SU-DHL-6 (cell line): ENCODE measurements around the gene NABP1.

Experiments used
- H2AFZ ChIP-seq: fragments of 200-600 bp; sonication (generic); 2 replicates; pipeline ENCODE4 v1.6.1; 2014; ENCODE audit warnings: low read depth, mild to moderate bottlenecking, moderate library complexity, mixed read lengths, antibody characterized with exemption, low read length; ENCODE audit not compliant: severe bottlenecking
- H3F3A ChIP-seq: fragments of 200-600 bp; shearing (Covaris generic); 2 replicates; pipeline ENCODE4 v1.6.0; 2016; ENCODE audit warnings: antibody characterized with exemption, mild to moderate bottlenecking; ENCODE audit not compliant: insufficient read depth
- H3K27ac ChIP-seq: fragments of 200-600 bp; sonication (generic); 2 replicates; pipeline ENCODE4 v1.5.1; 2016; ENCODE audit warnings: low read depth, mild to moderate bottlenecking, low read length, moderate library complexity, mixed read lengths
- H3K27me3 ChIP-seq: fragments of 200-600 bp; sonication (generic), shearing (Covaris generic); 2 replicates; pipeline ENCODE4 v1.6.0; 2014; ENCODE audit warnings: mild to moderate bottlenecking, low read length
- H3K36me3 ChIP-seq: fragments of 200-600 bp; sonication (generic); 2 replicates; pipeline ENCODE4 v1.6.1; 2014; ENCODE audit warnings: mild to moderate bottlenecking, low read length, mixed read lengths
- H3K4me2 ChIP-seq: fragments of 300-600, 200-600 bp; shearing (Covaris generic), sonication (generic); 2 replicates; pipeline ENCODE4 v1.6.0; 2014; ENCODE audit warnings: low read length, low read depth, mild to moderate bottlenecking; ENCODE audit not compliant: poor library complexity, severe bottlenecking
- H3K4me3 ChIP-seq: fragments of 200-600 bp; sonication (generic); 2 replicates; pipeline ENCODE4 v1.5.1; 2014; ENCODE audit warnings: antibody characterized with exemption, low read length, mild to moderate bottlenecking, mixed read lengths; ENCODE audit not compliant: insufficient read depth, poor library complexity, severe bottlenecking
- H3K79me2 ChIP-seq: fragments of 200-600 bp; sonication (generic); 2 replicates; pipeline ENCODE4 v1.6.1; 2014; ENCODE audit warnings: mild to moderate bottlenecking, low read length, moderate library complexity; ENCODE audit not compliant: insufficient read depth
- H3K9ac ChIP-seq: fragments of 200-600 bp; sonication (generic); 2 replicates; pipeline ENCODE4 v1.7.0; 2014; ENCODE audit warnings: mild to moderate bottlenecking, low read length
- H3K9me2 ChIP-seq: fragments of 200-600 bp; sonication (generic); replicated peaks from 2 replicates; pipeline ENCODE4 v1.6.1; 2014; ENCODE audit warnings: low read length; ENCODE audit not compliant: insufficient read depth
- H3K9me3 ChIP-seq: fragments of 200-600 bp; sonication (generic); 2 replicates; pipeline ENCODE4 v1.6.1; 2014; ENCODE audit warnings: low read length, mixed read lengths; ENCODE audit not compliant: insufficient read depth
- H4K20me1 ChIP-seq: fragments of 200-600 bp; sonication (generic); 2 replicates; pipeline ENCODE4 v1.6.1; 2014; ENCODE audit warnings: low read depth, mild to moderate bottlenecking, antibody characterized with exemption, low read length, moderate library complexity, mixed read lengths
- CTCF ChIP-seq: fragments of 200-600 bp; sonication (generic); IDR thresholded peaks from one replicate; pipeline ENCODE4 v1.5.1; 2017; ENCODE audit warnings: antibody characterized with exemption, mild to moderate bottlenecking, low read length, moderate library complexity; ENCODE audit not compliant: insufficient read depth, poor library complexity, severe bottlenecking
- EZH2phosphoT487 ChIP-seq: fragments of 200-600 bp; sonication (generic), shearing (Covaris generic); conservative IDR thresholded peaks from 2 replicates; pipeline ENCODE4 v1.6.1; 2018; ENCODE audit warnings: mild to moderate bottlenecking, antibody characterized with exemption, low read length, moderate library complexity, mixed read lengths

Gene NABP1

GRCh38 chr2:191706791-191707190 lies 28.9 kb downstream of the NABP1 start:
- Histone ChIP-seq H3K9me2 (no peaks in the 10 kb centered on the region), H3K4me2 (no peak overlapping the region), H3K36me3 (no peaks in the 10 kb centered on the region), H2AFZ (no peak overlapping the region), H3K4me3 (no peak overlapping the region), H3K9ac (no peak overlapping the region), H3K27ac (no peak overlapping the region), H4K20me1 (no peaks in the 10 kb centered on the region), H3K9me3 (no peaks in the 10 kb centered on the region), H3K27me3 (no peaks in the 10 kb centered on the region), H3K79me2 (no peaks in the 10 kb centered on the region), H3F3A (no peaks in the 10 kb centered on the region)
- TF ChIP-seq CTCF, result no peak

GRCh38 chr2:191707542-191707941 lies 29.6 kb downstream of the NABP1 start:
- Histone ChIP-seq H3K4me2 (no peak overlapping the region), H3K27me3 (no peaks in the 10 kb centered on the region), H3K4me3 (no peak overlapping the region), H3K9me3 (no peaks in the 10 kb centered on the region), H4K20me1 (no peaks in the 10 kb centered on the region), H2AFZ (no peak overlapping the region), H3K9ac (no peak overlapping the region), H3K9me2 (no peaks in the 10 kb centered on the region), H3F3A (no peaks in the 10 kb centered on the region), H3K27ac (no peak overlapping the region), H3K36me3 (no peaks in the 10 kb centered on the region), H3K79me2 (no peaks in the 10 kb centered on the region)
- no peak for TF ChIP-seq EZH2phosphoT487
- no peak for TF ChIP-seq CTCF

GRCh38 chr2:191710411-191710900 lies 32.5 kb downstream of the NABP1 start:
- no peak overlapping the region for H3K9ac ChIP-seq
- no peaks in the 10 kb centered on the region for H3K9me2 ChIP-seq
- H3K4me3 ChIP-seq, result no peak overlapping the region
- H4K20me1 ChIP-seq, result no peaks in the 10 kb centered on the region
- no peaks in the 10 kb centered on the region for H3K27me3 ChIP-seq
- H3K79me2 ChIP-seq, result no peaks in the 10 kb centered on the region
- no peak overlapping the region for H2AFZ ChIP-seq
- H3K4me2 ChIP-seq, result no peak overlapping the region
- no peak overlapping the region for H3K27ac ChIP-seq
- no peaks in the 10 kb centered on the region for H3K36me3 ChIP-seq
- no peaks in the 10 kb centered on the region for H3K9me3 ChIP-seq
- TF ChIP-seq EZH2phosphoT487 (no peak), CTCF (no peak)
- H3F3A ChIP-seq, result no peaks in the 10 kb centered on the region
